GM21529 (cell line): ENCODE measurements around the gene AFDN.
"Not testable (repeated sequence)": the region's sequence is repeated elsewhere in the genome, so short reads cannot be mapped to it uniquely, and the experiment has no call there.

Source experiments
- ATAC-seq: cut with Tn5 transposase; IDR thresholded peaks from one replicate; pipeline ENCODE4 v1.9.1; 2021; ENCODE audit not compliant: unreplicated experiment

The AFDN gene

DNA sequence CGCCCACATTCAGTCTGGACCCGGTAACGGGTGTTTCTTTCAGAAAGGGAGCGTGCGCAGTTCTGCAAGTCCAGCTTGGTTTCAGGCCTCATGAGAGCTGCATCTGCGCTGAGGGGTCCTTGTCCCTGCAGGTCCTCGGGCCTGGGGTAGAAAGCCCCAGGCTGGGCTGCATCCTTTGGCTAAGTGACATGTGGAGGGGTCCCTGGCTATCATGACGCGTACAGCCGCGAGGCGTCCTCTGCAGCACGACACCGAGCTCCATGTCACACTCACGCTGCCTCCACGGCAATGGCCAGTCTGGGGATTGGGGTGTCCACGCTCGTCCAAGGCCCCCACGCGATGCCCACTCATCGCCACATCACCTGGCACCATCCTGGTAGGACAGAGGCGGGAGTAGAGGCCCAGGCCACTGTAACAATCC, 169.0 kb downstream of the AFDN start:
- no peak for ATAC-seq

GRCh38 chr6:167996424-167997199, 169.9 kb downstream of the AFDN start:
- ATAC-seq, result no peak

DNA sequence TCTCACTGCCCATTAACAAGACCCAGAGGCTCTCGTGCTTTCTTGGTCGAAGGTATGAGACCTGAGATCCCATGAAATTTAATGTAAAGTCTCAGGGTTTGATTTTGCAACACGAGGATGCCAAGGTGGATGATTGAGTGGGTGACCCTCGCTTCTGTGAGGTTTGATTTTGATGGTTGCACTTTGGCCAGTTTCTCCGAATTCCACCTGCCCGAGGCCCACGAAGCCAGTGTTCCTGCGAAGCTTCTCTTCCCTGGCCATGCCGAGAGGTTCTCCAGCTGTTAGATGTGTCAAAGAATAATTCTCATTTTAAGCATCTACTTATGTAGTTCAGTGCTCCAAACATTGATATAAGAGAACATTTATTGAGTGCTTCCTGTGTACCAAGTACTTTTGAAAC, 170.9 kb downstream of the AFDN start, which contains the start of gene KIF25:
TSS of gene KIF25 (plus strand) at position 30 of the 400 bp plus-strand sequence. CDS start 31,915 bp downstream, outside the sequence.
- no peak for ATAC-seq

- no peak for ATAC-seq
These were observed 171.5 kb downstream of the AFDN start for GRCh38 chr6:167998215-167998614.

DNA sequence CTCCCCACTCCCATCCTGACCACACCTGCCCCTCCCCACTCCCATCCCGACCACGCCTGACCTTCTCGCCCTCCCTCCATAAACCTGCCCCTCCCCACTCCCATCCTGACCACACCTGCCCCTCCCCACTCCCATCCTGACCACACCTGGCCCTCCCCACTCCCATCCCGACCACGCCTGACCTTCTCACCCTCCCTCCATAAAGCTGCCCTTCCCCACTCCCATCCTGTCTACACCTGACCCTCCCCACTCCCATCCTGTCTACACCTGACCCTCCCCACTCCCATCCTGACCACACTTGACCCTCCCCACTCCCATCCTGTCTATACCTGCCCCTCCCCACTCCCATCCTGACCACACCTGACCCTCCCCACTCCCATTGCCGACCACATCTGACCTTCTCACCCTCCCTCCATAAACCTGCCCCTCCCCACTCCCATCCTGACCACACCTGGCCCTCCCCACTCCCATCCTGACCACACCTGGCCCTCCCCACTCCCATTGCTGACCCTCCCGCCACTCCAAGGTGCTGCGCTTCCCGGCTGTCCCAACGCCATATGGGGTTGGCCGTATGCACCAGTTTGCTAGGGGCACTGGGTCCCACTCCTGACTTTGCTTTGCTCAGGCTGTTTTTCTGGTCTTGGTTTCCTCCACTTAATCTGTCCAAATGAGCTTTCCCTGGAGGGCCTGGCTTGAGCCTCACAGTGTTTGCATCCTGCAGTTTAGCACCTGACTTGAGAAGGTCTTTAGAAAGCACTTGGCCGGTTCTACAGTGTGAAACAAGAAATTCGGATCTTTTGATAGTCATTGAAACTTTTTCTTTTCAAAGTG, 173.7 kb downstream of the AFDN start:
- no peak for ATAC-seq

DNA sequence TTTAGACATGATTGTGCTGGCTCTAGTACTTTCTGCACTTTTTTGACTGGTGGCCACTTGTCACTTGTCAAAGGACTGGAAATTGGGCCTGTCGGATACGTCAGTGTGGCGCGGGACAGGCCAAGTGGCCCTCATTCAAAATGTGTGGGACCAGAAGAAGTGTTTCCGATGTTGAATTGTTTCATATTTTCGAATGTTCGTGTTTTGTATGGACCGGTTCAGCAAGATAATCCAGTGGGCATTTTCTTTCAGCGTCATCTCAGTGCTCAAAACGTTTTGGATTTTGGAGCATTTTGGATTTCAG, 174.3 kb downstream of the AFDN start:
- ATAC-seq, result no peak

GRCh38 chr6:168001514-168001913, 174.8 kb downstream of the AFDN start:
- not testable (repeated sequence) for ATAC-seq

- ATAC-seq, result no peak
These were observed 176.1 kb downstream of the AFDN start for GRCh38 chr6:168002804-168003203.

- no peak for ATAC-seq
These were observed 177.3 kb downstream of the AFDN start for GRCh38 chr6:168004023-168004422.

- no peak for ATAC-seq
These were observed 178.2 kb downstream of the AFDN start for GRCh38 chr6:168004945-168005344.

GRCh38 chr6:168005796-168006195, 179.1 kb downstream of the AFDN start:
- ATAC-seq, result no peak

DNA sequence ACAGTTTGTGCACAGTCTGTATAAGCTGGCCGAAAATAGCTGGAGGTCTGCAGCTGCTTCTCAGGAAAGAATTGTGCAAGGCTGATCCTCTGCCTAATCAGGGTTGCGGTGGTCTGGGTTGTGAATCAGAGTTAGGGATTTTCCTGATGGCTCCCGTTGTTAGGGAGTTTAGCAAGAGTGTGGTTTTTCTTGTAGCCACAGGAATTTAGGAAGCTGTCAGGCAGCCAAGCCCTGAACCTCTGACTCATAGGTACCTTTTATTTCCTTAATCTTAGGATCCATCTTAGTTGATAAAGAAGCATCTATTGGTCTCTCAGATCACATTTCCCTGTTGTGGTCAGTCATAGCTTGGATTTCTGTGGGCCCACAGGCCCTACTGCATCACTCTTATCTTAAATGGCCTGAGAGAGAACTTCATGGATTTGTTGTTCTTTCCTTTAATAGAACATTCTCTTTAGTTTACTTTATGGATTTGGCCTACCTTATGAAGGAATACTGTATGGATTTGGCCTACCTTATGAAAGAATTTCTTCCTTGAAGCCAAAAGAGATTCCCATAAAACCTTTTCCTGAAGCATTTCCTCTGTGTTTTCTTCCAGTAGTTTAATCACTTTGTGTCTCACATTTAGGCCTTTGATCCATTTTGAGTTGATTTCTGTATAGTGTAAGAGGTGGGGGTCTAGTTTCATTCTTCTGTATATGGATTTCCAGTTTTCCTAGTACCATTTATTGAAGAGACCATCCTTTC, 181.1 kb downstream of the AFDN start:
- ATAC-seq, result no peak

- ATAC-seq, result no peak
These were observed 182.6 kb downstream of the AFDN start for GRCh38 chr6:168009331-168009730.

- no peak for ATAC-seq
These were observed 184.6 kb downstream of the AFDN start for GRCh38 chr6:168011291-168011690.

DNA sequence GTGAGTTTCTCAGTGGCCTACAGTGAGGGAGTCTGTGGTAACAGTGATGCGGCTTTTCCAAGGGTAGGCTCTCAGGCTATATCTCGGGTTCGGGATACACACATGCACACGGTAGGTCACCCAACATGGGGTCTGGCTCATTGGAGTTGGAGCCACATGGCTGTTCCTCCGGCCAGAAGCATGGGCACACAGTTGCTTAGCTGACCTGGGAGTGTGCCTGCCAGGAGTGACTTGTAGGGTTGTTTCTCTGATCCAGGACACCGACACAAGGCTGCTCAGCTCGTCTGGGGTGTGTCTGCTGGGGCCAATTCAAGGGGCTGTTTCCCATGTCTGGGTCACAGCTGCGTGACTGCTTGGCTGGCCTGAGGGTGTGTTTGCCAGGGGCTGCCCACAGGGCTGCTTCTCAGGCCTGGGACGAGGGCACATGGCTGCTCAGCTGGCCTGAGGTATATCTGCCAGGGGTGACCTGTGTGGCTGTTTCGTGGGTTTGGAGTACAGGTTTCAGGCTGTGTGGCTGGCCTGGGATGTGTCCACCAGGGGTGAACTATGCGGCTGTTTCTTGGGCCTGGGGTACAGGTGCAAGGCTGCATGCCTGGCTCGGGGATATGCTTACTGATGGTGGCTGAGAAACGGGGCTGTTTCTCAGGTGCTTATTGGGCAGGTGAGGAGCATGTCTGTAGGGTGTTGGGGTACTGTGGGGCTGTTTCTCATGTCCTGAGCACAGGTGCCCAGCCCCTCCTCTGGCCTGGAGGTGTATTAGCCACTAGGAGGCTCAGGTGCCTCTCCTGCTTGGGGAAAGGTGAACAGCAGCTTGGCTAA, 185.9 kb downstream of the AFDN start:
- ATAC-seq, result no peak

DNA sequence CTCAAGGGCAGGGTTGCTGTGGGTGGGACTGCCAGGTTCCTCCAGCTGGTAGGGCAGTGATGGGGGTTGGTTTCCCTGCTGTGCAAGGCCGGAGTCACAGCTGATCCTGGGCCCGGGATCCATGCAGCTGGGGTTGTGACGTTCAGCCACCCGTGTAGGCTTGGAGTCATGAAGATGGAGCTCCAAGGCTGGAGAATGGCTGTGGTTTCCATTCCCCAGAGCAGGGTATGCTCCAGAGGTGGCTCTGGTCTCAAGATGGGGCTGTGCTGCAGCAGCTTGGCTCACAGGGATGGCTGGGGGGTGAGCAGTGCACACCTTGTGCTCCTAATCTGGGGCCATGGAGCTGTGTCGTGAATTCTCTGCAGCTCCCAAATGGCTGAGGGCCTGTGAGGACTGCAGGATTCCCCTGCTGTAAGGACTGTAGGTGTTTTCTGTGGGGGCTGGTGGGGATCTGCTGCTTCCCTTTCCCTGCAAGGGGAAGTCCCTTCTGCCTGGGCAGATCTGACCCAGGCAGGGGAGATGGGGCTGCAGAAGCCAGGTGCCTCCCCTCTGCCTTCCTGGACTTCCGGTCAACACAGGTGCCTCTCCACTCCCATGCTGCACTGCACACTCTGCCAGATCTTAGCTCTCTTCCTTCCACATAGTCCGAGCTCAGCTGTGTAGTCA, 186.7 kb downstream of the AFDN start:
- ATAC-seq, result no peak

- no peak for ATAC-seq
These were observed 187.7 kb downstream of the AFDN start for GRCh38 chr6:168014428-168014827.

GRCh38 chr6:168015009-168015408, 188.3 kb downstream of the AFDN start:
- ATAC-seq, result no peak

DNA sequence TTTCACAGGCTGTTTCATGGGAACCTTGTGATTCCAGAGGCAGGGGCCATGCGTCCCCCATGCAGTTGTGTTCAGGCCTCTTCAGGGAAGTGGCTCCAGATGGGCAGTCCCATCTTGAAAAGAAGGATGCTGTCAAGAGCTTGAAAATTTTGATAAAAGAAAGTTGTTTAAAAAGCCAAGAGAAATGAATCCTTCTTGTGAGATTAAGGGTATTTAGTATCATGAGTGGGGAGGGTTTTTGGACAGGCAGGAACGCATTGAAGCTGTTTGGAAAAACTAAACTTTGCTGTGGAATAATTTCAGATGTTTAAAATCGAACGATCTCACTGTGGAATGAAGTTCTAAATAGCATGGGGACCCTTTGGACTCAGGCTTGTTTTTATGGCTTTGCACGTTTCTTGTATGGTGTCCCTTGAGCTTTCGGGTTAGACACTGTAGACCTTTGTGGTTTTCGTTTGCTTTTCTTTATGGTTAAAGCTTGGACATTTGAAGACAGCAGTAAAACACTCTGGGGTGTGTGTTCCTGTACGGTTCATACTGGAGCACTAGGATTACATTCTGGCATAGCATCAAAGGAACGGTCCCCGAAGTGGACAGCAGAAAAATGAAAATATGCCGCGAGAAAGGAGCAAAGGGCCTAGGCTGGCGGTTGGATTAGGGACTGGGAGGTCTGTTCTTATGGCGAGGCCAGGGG, 188.9 kb downstream of the AFDN start:
- no peak for ATAC-seq
